SJCRH30 (cell line): ENCODE results near the gene DSCAML1. TPM values are rescaled to one million over a fixed set of nuclear protein-coding genes. Genes with fewer than 3 reads are reported as not detected.

Source experiments
- DNase-seq, 2 experiments: peaks; one replicate each; pipeline ENCODE4 v3.0.0-alpha.2; 2015 to 2020
- H3K27ac ChIP-seq: fragments of 250-450 bp; sonication (Bioruptor Pico); 2 replicates; pipeline ENCODE4 v1.5.1; 2020; ENCODE audit warnings: mild to moderate bottlenecking, moderate library complexity
- H3K27me3 ChIP-seq: fragments of 250-450 bp; sonication (Bioruptor Pico); 2 replicates; pipeline ENCODE4 v1.5.1; 2020; ENCODE audit warnings: mild to moderate bottlenecking, moderate library complexity
- H3K36me3 ChIP-seq: fragments of 250-450 bp; sonication (Bioruptor Pico); 2 replicates; pipeline ENCODE4 v1.5.1; 2020; ENCODE audit warnings: mild to moderate bottlenecking, moderate library complexity
- H3K4me1 ChIP-seq: fragments of 250-450 bp; sonication (Bioruptor Pico); 2 replicates; pipeline ENCODE4 v1.5.1; 2020; ENCODE audit warnings: mild to moderate bottlenecking, moderate library complexity
- H3K4me3 ChIP-seq: fragments of 250-450 bp; sonication (Bioruptor Pico); 2 replicates; pipeline ENCODE4 v1.5.1; 2020; ENCODE audit warnings: mild to moderate bottlenecking, moderate library complexity
- H3K9me3 ChIP-seq: fragments of 250-450 bp; sonication (Bioruptor Pico); replicated peaks from 2 replicates; pipeline ENCODE4 v1.5.1; 2020; ENCODE audit warnings: mild to moderate bottlenecking, moderate library complexity
- total RNA-seq: library from RNA; depleted of rRNA; stranded (reverse); fragments of >200 nt; shearing (Covaris generic); gene quantifications from 2 replicates; pipeline ENCODE4 v1.2.3, GENCODE V29; 2014

DSCAML1 gene
- total RNA-seq, 1 experiment from 2014 or later: not detected

DNA sequence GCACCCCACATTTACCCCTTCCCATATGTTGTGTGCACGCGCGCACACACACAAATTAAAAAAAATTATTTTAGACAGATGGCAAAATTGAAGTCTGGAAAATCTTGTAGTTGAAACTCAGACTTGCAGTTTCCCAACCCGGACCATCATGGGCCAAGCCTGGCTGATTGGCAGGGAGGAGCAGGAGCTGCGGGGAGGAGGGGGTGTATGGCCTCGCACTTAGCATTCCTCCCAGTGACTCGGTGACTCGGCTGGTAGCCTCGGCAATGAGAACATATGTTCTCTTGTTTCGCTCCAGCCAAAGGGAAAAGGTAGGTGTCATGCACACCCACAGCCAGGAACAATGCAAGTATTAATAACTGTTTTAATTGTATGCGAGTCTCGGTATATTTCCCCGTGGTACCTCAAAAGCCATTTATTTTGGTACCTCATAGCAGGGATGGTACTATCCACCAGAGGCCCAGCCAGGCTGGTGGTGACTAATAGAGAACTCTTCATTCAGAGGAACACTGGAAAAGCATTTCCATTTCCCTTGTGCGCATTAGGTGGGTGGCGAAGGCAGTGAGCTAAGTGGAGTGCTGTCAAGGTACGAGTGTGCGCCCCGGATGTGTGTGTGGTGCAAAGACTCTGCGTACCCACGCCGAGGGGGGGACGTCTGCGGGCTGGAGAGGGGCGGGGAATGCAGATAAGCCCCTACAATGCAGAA lies 92.5 kb downstream of the DSCAML1 start:
- no peak for DNase-seq
- no peaks in the 10 kb centered on the region for H3K4me1 ChIP-seq
- no peaks in the 10 kb centered on the region for H3K36me3 ChIP-seq
- no peak overlapping the region for H3K4me3 ChIP-seq
- H3K27me3 ChIP-seq: no peaks in the 10 kb centered on the region
- no peak overlapping the region for H3K27ac ChIP-seq
- H3K9me3 ChIP-seq: no peaks in the 10 kb centered on the region

DNA sequence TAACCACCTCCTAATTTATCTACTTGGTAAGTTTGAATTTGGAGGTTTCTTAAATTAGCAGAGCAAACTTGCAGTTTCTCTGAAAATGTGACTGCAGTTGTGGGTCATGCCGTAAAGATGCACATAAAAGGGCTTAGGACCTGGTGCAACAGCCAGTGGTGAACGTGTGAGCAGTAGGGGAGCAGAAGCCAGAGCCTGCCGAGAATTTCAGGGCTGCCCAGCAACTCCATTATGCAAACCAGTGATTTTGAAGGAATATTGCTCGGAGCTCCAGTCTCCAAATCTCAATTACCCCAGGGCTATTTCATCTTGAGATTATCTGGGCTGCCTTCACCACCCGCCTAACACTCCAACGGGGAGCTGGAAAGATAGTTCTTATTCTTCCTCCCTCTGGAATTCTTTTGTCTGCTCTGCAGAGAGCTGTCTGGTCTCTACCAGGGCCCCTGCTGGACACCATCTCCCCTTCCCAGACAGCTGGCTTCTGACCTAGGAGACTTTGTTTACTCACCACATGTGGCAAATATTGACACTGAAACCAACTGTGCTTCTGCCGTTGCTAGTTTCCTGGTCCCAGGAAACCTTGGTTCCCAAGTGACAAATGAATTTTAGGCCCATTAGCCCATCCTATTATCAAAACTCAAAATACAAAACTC lies 93.9 kb downstream of the DSCAML1 start:
- Histone ChIP-seq H3K36me3 (no peaks in the 10 kb centered on the region), H3K9me3 (no peaks in the 10 kb centered on the region), H3K4me1 (no peaks in the 10 kb centered on the region), H3K27ac (no peak overlapping the region), H3K4me3 (no peak overlapping the region), H3K27me3 (no peaks in the 10 kb centered on the region)
- no peak for DNase-seq

DNA sequence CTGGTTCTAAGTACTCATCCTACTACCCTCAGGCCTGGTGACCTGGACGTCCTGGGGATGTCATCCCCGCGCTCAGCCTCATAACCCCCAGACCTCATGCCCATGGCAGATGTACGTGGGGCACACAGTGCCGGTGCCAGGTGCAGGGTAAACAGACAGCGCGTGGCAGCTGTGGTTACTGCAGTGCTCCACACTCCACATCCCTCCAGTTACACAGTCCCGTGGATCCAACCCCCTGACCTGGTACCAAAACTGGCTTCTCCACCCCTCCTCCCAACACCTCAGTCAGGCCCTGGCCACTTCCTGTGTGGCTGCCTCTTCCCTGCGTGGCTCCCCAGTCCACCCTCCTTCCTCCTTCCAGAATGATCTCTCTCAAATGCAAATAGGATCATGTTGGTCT lies 95.2 kb downstream of the DSCAML1 start:
- no peaks in the 10 kb centered on the region for H3K36me3 ChIP-seq
- no peaks in the 10 kb centered on the region for H3K9me3 ChIP-seq
- no peaks in the 10 kb centered on the region for H3K4me1 ChIP-seq
- H3K27ac ChIP-seq: no peak overlapping the region
- no peaks in the 10 kb centered on the region for H3K27me3 ChIP-seq
- no peak overlapping the region for H3K4me3 ChIP-seq
- DNase-seq: no peak

DNA sequence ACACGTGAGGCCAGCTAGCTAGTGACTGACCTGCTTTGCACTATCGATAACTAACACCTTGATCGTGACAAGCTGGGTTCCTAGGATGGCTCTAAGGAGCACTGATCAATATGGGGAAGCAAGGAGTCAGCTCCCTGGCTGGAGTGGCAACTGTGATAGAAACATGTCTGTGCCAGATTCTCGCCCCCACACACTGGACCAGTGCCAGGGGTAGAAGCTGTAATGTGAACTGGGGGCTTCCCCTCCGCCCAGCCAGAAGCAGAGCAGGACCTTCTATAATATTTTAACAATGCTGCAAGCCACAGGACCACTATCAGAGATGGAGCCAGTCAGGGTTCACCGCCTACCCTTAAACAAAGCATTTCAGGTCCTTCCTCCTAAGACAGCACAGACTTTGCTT lies 96.5 kb downstream of the DSCAML1 start:
- no peaks in the 10 kb centered on the region for H3K9me3 ChIP-seq
- no peak for DNase-seq
- no peak overlapping the region for H3K4me3 ChIP-seq
- no peaks in the 10 kb centered on the region for H3K27me3 ChIP-seq
- no peaks in the 10 kb centered on the region for H3K36me3 ChIP-seq
- H3K27ac ChIP-seq: no peak overlapping the region
- H3K4me1 ChIP-seq: no peaks in the 10 kb centered on the region

DNA sequence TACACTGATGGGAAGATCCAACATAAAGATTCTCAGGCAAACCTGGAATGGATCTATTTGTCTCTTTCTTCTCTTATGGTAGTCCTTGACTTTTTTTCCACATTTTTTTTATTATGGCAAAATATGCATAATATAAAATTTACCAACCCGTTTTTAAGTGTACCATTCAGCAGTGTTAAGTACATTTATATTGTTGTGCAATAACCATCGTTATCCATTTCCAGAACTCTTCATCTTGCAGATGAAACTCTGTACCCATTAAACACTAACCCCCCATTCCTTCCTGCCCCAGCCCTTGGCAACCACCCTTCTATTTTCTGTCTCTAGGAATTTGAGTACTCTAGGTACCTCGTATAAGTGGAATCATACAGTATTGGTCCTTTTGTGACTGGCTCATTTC lies 99.7 kb downstream of the DSCAML1 start:
- H3K4me3 ChIP-seq: no peak overlapping the region
- H3K27ac ChIP-seq: no peak overlapping the region
- no peaks in the 10 kb centered on the region for H3K27me3 ChIP-seq
- H3K4me1 ChIP-seq: no peaks in the 10 kb centered on the region
- H3K9me3 ChIP-seq: no peaks in the 10 kb centered on the region
- no peak for DNase-seq
- no peaks in the 10 kb centered on the region for H3K36me3 ChIP-seq

DNA sequence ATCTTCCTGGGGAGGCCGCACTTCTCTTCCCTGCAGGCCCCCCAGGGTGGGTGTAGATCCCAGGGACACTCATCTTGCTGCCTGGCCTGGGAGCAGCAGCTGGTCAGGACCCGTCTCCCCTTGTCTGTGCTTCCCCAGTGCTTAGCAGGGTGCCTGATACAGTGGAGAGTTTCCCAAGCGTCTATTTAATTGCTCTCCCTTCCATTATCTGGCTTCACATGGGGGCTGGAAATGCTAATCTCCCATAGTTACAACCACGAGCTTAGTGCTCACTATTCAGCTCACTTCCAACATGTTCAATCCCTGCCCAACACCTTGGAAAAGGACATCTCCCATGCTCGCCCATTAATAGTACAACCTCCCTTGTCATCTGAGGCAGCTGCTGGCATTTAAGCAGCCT lies 100.5 kb downstream of the DSCAML1 start:
- Histone ChIP-seq H3K4me3 (no peak overlapping the region), H3K27ac (no peak overlapping the region), H3K4me1 (no peaks in the 10 kb centered on the region), H3K27me3 (no peaks in the 10 kb centered on the region), H3K9me3 (no peaks in the 10 kb centered on the region), H3K36me3 (no peaks in the 10 kb centered on the region)
- no peak for DNase-seq

DNA sequence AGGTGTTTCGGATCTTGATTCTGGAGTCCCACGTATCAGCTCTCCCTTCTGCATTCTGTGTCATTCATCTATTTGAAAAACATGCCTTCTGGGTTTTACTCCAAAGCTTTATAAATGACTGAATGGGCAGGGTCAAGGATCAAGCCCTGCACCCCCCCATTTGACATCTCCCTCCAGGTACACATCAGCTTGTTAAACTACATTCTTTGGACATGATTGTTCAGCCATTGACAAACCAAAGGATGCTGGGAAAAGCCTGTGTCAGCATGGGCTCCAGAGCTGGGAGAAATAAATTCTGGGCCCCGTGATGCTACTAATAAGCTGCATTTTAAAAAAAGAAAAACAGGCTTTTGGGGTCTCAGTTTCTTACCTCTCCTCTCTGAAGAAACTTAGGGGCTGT lies 103.7 kb downstream of the DSCAML1 start:
- H3K27me3 ChIP-seq: no peaks in the 10 kb centered on the region; the same call in 1 of the 2 replicates
- H3K9me3 ChIP-seq: no peaks in the 10 kb centered on the region
- H3K4me3 ChIP-seq: no peak overlapping the region
- H3K4me1 ChIP-seq: peaks cover 6% of the 10 kb centered on the region; the same call in 1 of the 2 replicates
- no peak for DNase-seq
- no peaks in the 10 kb centered on the region for H3K36me3 ChIP-seq
- H3K27ac ChIP-seq: no peak overlapping the region

DNA sequence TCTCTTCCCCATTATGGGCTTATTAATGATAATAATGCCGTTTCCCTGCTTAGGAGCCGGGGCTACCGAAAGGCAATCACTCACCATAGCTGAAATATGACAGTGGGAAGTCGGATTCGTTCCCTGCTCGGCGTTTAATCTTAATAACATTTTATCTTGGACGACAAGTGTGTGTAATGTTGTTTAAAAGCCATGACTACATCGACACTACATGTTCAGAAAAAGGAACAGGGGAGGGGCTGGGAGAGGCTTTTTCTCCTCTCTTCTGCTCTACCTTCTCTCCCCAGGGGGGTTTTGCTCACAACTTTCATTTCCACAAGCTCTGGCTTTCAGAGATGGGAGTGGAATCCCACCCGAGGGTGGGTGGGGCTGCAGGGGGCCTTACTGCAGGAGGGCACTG lies 105.5 kb downstream of the DSCAML1 start:
- no peak for DNase-seq

DNA sequence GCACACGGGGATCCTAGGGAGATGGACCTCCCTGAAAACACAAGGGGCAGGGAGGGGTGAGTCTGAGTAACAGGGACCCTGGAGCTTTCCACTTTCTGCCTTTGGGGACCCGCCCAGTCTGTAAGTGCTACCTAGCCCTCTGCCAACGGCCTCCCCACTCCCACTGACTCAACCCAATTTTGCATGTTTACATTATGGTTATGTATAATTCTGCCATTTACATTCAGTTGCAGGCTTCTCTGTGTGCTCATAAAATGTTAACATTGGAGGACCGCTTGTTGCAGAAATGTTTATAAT lies 105.8 kb downstream of the DSCAML1 start:
- no peak overlapping the region for H3K27ac ChIP-seq
- H3K4me1 ChIP-seq: peaks cover 6% of the 10 kb centered on the region; the same call in 1 of the 2 replicates
- no peaks in the 10 kb centered on the region for H3K36me3 ChIP-seq
- H3K9me3 ChIP-seq: no peaks in the 10 kb centered on the region
- no peak overlapping the region for H3K4me3 ChIP-seq
- no peak for DNase-seq
- H3K27me3 ChIP-seq: no peaks in the 10 kb centered on the region; the same call in 1 of the 2 replicates

More for the DNA sequence above, 105.5 kb downstream of the DSCAML1 start:
- no peaks in the 10 kb centered on the region for H3K36me3 ChIP-seq
- H3K4me1 ChIP-seq: peaks cover 6% of the 10 kb centered on the region; the same call in 1 of the 2 replicates
- no peak overlapping the region for H3K27ac ChIP-seq
- no peaks in the 10 kb centered on the region; the same call in 1 of the 2 replicates for H3K27me3 ChIP-seq
- no peaks in the 10 kb centered on the region for H3K9me3 ChIP-seq
- no peak overlapping the region for H3K4me3 ChIP-seq

DNA sequence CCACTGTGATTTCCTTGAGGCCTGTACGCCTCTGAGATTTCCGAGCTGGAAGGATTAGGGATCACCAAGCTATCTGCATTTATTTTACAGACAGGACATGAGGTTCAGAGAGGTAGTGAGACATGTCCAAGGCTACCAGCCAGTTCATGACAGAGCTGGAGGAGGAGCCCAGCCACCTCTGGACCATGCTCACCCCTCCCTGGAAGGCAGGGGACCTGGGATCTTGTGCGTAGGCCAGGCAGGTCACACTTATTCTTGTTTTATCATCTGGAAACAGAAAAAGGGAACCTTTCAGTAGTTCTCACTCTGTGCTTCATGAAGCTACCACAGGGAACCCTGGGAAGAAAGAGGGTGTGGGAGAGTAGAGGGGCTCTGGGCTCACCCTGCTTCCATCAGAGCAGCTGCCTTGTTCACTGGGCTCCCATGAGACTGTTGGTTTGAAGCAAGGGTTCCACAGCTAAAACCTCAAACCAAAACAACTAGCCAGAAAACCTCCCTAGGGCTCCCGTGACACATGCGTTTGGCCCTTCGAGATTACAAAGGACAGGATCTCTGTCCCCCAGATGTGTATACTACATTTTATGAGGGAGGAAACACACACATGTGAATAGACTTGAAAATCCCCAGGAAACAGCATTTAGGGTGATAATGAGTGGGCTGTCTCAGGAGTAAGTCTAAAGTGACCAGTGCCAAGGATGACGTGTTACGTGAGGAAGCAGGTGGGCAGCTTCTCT lies 106.4 kb downstream of the DSCAML1 start:
- H3K27ac ChIP-seq: no peak overlapping the region
- no peaks in the 10 kb centered on the region for H3K9me3 ChIP-seq
- no peaks in the 10 kb centered on the region; the same call in 1 of the 2 replicates for H3K27me3 ChIP-seq
- DNase-seq: peak; percentile 30 to 52
- no peaks in the 10 kb centered on the region for H3K36me3 ChIP-seq
- no peak overlapping the region for H3K4me3 ChIP-seq
- peaks cover 6% of the 10 kb centered on the region; the same call in 1 of the 2 replicates for H3K4me1 ChIP-seq

DNA sequence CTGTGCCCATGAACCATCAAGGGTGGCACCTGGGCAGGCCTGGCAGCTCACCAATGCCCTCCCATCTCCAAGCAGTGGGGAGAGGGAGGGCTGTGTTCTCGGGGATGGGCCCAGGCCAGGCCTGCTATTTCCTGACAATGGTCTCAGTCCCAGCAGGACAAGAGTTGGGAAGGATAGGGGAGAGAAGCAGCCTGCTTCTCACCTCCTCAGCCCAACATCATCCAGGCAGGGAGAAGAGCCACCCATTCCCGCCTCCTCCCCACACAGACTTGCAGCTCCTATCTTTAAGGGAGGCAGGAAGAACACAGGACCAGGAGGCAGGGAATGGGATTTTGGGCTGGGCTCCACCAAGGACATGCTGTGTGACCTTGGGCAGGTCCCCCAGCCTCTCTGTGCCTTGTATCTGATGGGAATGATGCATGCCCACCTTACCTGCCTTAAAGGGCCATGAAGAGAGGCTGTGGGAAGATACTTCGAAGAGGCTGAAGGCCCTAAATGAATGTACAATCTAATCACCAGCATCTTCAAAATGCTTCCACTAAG lies 108.7 kb downstream of the DSCAML1 start:
- H3K9me3 ChIP-seq: no peaks in the 10 kb centered on the region
- H3K4me3 ChIP-seq: no peak overlapping the region
- peaks cover 6% of the 10 kb centered on the region; the same call in 1 of the 2 replicates for H3K4me1 ChIP-seq
- H3K27me3 ChIP-seq: no peaks in the 10 kb centered on the region; the same call in 1 of the 2 replicates
- H3K27ac ChIP-seq: no peak overlapping the region
- no peak for DNase-seq
- no peaks in the 10 kb centered on the region for H3K36me3 ChIP-seq

DNA sequence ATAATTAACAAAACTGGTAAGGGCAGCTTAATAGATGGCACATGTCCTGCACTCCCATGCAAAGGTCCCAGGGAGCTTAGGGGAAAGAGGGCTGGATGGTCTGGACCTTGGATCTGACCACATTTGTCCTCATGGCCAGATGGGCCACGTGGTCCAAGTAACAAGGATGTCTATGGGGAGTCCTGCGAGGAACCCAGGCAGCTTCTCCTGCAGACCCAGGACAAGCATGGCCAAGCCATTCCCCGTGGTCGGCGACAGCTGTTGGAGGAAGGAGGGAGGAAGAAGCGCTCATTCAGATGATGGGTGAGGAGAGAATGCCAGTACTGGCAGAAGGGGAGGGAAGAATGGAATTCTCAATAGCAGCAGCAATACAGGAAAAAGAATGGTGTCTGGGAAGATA lies 109.2 kb downstream of the DSCAML1 start:
- Histone ChIP-seq H3K4me3 (no peak overlapping the region), H3K27ac (no peak overlapping the region), H3K9me3 (no peaks in the 10 kb centered on the region), H3K27me3 (no peaks in the 10 kb centered on the region; the same call in 1 of the 2 replicates), H3K36me3 (no peaks in the 10 kb centered on the region), H3K4me1 (peaks cover 6% of the 10 kb centered on the region; the same call in 1 of the 2 replicates)
- no peak for DNase-seq

DNA sequence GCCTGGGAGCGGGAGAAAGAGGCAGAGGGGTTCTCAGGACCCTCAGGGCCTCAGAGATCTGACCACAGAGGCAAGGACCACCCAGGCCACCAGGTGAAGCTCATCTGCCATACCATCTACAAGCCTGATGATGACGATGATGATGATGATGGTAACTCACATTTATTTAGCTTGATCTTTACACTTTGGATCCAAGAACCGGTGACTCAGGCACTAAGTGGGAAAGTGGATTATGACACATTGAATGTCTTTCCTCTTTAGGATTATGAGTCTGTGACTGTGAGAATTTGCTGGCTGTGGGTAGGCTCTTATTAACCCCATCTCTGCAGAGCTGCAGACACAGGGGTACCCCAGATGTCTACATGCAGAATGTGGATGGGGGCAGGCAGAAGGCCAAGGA lies 110.3 kb downstream of the DSCAML1 start:
- Histone ChIP-seq H3K27me3 (no peaks in the 10 kb centered on the region; the same call in 1 of the 2 replicates), H3K4me1 (peaks cover 6% of the 10 kb centered on the region; the same call in 1 of the 2 replicates), H3K9me3 (no peaks in the 10 kb centered on the region), H3K4me3 (no peak overlapping the region), H3K36me3 (no peaks in the 10 kb centered on the region), H3K27ac (no peak overlapping the region)
- DNase-seq: no peak

DNA sequence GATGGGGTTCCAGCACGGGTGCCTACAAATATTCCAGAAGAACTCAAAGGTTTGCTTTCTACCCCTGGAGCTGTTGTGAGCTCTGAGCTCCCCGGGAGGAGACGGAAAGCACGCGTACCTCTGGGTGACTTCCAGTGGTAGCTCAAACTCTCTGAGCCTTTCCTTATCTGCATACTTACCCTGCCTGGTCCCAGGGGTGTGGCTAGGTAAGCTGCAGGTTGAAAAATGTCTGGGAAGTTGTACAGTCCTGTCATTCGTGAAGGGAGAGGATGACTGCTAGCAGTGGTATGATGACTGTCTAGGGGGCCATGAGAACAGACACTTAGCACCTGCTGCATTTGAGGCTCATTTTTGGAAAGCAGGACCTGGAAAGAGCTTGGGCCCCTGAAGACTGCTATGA lies 111.5 kb downstream of the DSCAML1 start:
- Histone ChIP-seq H3K27me3 (no peaks in the 10 kb centered on the region; the same call in 1 of the 2 replicates), H3K9me3 (no peaks in the 10 kb centered on the region), H3K4me1 (peaks cover 1% of the 10 kb centered on the region; the same call in 1 of the 2 replicates), H3K4me3 (no peak overlapping the region), H3K36me3 (no peaks in the 10 kb centered on the region), H3K27ac (no peak overlapping the region)
- no peak for DNase-seq

DNA sequence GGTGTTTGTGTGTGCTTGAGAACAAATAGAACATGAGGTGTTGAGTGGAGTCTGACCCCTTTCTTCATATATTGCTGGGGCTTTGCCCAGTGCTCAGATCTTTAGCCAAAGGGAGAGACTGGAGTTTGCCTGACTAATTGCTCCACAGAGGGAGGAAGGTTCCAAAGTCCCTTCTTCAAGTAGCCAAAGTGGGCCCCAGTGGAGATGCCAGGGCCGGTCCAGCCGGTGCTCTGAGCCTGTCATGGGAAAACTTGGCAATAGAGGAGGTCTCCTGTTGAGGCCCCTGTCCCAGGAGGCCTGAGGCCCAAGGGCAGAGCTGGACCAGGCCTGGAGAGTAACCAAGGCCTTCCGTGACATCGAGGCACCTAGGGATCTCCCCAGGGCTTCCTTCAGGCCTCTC lies 112.3 kb downstream of the DSCAML1 start:
- Histone ChIP-seq H3K4me1 (no peaks in the 10 kb centered on the region), H3K4me3 (no peak overlapping the region), H3K9me3 (no peaks in the 10 kb centered on the region), H3K36me3 (no peaks in the 10 kb centered on the region), H3K27me3 (no peaks in the 10 kb centered on the region; the same call in 1 of the 2 replicates), H3K27ac (no peak overlapping the region)
- no peak for DNase-seq
